Skeletal muscle satellite cell (primary cell): ENCODE measurements around the gene C16orf96.
"Not testable (repeated sequence)": the region's sequence is repeated elsewhere in the genome, so short reads cannot be mapped to it uniquely, and the experiment has no call there.

Experiments used
- H3K27me3 ChIP-seq: 2 replicates; pipeline ENCODE4 v1.7.0; 2013; ENCODE audit warnings: low read length; ENCODE audit not compliant: control insufficient read depth, insufficient read depth
- H3K36me3 ChIP-seq: 2 replicates; pipeline ENCODE4 v1.7.0; 2013; ENCODE audit warnings: mild to moderate bottlenecking, control low read depth, low read length; ENCODE audit not compliant: insufficient read depth
- H3K4me1 ChIP-seq: 2 replicates; pipeline ENCODE4 v1.7.0; 2013; ENCODE audit warnings: low read length; ENCODE audit not compliant: control insufficient read depth, insufficient read depth
- H3K4me2 ChIP-seq: 2 replicates; pipeline ENCODE4 v1.7.0; 2013; ENCODE audit warnings: mild to moderate bottlenecking, low read length
- H3K4me3 ChIP-seq: 2 replicates; pipeline ENCODE4 v1.7.0; 2013; ENCODE audit warnings: low read length
- H3K9ac ChIP-seq: 2 replicates; pipeline ENCODE4 v1.7.0; 2013; ENCODE audit warnings: mild to moderate bottlenecking, low read depth, low read length, moderate library complexity
- H3K9me3 ChIP-seq: replicated peaks from 2 replicates; pipeline ENCODE4 v1.7.0; 2013; ENCODE audit warnings: mild to moderate bottlenecking, control low read depth, low read length

C16orf96 gene

DNA sequence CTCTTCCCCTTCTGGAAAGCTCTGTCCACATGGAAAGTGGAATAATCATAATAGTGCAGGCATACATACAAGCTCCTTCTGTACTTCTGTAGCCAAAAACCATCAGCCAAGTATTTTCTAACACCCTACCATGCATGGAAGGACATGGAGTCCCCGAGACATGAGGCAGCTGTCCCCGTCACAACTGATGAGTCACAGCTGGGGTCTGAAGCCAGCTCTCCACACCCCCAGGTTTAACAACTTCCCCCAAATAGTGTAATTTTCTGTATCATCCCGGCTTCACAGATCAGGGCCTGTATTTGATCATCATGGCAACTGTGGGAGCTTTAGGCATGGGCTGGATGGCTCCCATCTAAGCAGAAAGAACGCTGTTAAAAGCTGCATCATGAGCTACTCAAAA, 16.6 kb downstream of the C16orf96 start:
- H3K9ac ChIP-seq, result no peak overlapping the region
- peaks cover 3% of the 10 kb centered on the region for H3K27me3 ChIP-seq
- no peaks in the 10 kb centered on the region for H3K36me3 ChIP-seq
- H3K4me1 ChIP-seq, result no peaks in the 10 kb centered on the region
- H3K9me3 ChIP-seq, result no peaks in the 10 kb centered on the region
- H3K4me2 ChIP-seq, result no peak overlapping the region
- no peak overlapping the region for H3K4me3 ChIP-seq

GRCh38 chr16:4573926-4574325, 17.8 kb downstream of the C16orf96 start:
- H3K4me3 ChIP-seq, H3K4me1 ChIP-seq, H3K9ac ChIP-seq, H3K4me2 ChIP-seq, H3K27me3 ChIP-seq, H3K36me3 ChIP-seq, H3K9me3 ChIP-seq: not testable (repeated sequence)

DNA sequence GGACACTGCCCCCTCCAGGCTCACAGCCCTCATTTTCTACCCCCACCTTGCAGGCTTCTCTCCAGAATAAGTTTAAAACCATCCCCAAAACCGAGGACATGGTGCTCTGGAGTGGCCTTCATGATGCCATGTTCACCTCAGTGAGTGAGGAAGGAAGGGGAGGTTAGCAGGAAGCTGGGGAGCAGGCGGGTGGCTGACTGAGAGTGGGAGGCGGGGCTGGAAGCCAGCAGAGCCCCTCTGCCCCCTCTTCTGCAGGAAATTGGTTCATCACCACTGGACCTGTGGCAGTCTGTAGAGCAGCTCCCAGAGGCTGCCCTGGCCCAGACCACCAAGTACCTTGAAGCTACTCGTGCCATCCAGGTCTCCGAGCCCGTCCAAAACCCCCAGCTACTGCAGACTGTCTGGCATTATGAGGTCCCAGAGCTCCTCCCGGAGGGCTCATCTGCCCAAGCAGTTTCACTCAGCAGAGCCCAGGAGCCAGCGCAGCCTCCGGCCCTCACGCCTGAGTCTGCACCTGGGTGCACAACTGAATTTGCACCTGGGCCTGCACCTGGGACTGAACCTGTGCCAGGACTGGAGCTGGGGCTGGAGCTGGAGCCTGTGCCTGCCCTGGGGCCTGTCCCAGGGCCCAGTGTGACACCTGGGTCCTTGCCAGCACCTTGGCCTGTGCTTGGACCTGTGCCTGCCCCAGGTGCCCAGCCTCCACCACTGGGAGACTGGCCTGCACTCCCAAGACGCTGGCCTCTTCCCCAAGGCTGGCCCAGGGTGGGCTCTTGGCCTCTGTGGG, 19.0 kb downstream of the C16orf96 start:
- H3K4me1 ChIP-seq, result no peaks in the 10 kb centered on the region
- no peaks in the 10 kb centered on the region for H3K9me3 ChIP-seq
- no peak overlapping the region for H3K4me2 ChIP-seq
- no peaks in the 10 kb centered on the region for H3K36me3 ChIP-seq
- H3K27me3 ChIP-seq, result no peaks in the 10 kb centered on the region
- H3K4me3 ChIP-seq, result no peak overlapping the region
- H3K9ac ChIP-seq, result no peak overlapping the region

- no peak overlapping the region for H3K9ac ChIP-seq
- no peaks in the 10 kb centered on the region for H3K27me3 ChIP-seq
- H3K36me3 ChIP-seq, result no peaks in the 10 kb centered on the region
- H3K4me2 ChIP-seq, result no peak overlapping the region
- H3K4me1 ChIP-seq, result peaks cover 4% of the 10 kb centered on the region
- no peaks in the 10 kb centered on the region for H3K9me3 ChIP-seq
- H3K4me3 ChIP-seq, result no peak overlapping the region
These were observed 19.9 kb downstream of the C16orf96 start for GRCh38 chr16:4576008-4576407.

- Histone ChIP-seq H3K27me3 (no peaks in the 10 kb centered on the region), H3K9ac (no peak overlapping the region), H3K9me3 (no peaks in the 10 kb centered on the region), H3K4me2 (no peak overlapping the region), H3K36me3 (no peaks in the 10 kb centered on the region), H3K4me3 (no peak overlapping the region), H3K4me1 (peaks cover 4% of the 10 kb centered on the region)
These were observed 22.9 kb downstream of the C16orf96 start for GRCh38 chr16:4578961-4579530.

DNA sequence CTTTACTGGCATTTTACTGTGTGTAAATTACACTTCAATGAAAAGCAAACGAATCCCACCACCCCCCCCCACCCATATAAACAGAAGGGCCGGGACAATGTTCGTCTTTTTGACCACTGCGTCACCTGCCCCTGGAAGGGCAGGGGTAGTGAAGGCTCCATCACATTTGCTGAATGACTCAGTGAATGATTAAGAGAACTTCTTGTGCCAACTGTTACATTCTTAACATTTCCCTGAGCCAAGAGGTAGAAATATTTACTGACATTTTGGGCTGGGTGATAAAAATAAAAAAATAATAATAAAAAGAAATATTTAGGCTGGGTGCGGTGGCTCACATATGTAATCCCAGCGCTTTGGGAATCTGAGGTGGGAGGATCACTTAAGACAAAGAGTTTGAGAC, 24.1 kb downstream of the C16orf96 start:
- Histone ChIP-seq H3K27me3 (no peaks in the 10 kb centered on the region), H3K4me1 (peaks cover 4% of the 10 kb centered on the region), H3K36me3 (no peaks in the 10 kb centered on the region), H3K9ac (no peak overlapping the region), H3K4me2 (peak overlapping the region; percentile 44), H3K9me3 (no peaks in the 10 kb centered on the region), H3K4me3 (no peak overlapping the region)

- Histone ChIP-seq H3K9me3 (peaks cover 9% of the 10 kb centered on the region), H3K4me1 (peaks cover 4% of the 10 kb centered on the region), H3K9ac (no peak overlapping the region), H3K4me3 (no peak overlapping the region), H3K36me3 (no peaks in the 10 kb centered on the region), H3K27me3 (peaks cover 17% of the 10 kb centered on the region), H3K4me2 (no peak overlapping the region)
These were observed 27.8 kb downstream of the C16orf96 start for GRCh38 chr16:4583906-4584305.

DNA sequence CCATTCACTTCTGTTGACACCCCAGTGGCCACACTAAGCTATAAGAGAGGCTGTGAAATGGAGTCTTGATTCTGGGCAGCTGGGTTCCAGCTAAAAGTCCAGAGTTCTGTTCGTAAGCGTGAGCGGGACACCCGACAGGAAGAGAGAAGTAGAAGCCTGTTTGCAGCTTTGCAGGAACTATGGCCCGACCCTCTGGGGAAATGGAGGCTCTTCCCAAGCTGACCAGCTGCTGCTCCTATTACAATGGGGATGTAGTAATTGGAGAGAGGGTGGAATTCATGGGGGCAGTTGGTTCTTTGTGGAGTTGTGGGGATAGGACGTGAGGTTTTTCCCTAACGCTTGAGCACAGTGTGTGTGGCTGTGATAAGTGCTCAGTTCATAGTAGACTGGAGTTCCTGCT, 30.2 kb downstream of the C16orf96 start:
- Histone ChIP-seq H3K9me3 (peaks cover 9% of the 10 kb centered on the region), H3K4me1 (no peaks in the 10 kb centered on the region), H3K36me3 (no peaks in the 10 kb centered on the region), H3K4me2 (no peak overlapping the region), H3K4me3 (no peak overlapping the region), H3K9ac (no peak overlapping the region), H3K27me3 (peaks cover 17% of the 10 kb centered on the region)

DNA sequence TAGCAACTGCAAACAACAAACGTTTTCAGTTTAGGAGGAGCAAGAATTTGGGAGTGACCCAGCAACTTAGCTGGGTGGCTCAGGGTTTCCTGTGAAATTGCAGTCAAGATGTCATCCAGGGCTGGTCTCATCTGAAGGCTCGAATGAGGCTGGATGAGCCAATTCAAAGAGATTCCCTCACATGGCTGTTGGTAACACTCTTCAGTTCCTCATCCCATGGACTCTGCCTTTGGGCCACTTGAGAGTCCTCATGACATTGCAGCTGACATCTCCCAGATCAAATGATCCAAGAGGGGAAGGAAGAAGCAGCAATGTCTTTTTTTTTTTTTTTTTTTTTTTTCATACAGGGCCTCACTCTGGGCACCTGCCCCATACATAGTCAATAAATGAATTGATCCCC, 32.2 kb downstream of the C16orf96 start:
- no peaks in the 10 kb centered on the region for H3K4me1 ChIP-seq
- peaks cover 17% of the 10 kb centered on the region for H3K27me3 ChIP-seq

GRCh38 chr16:4588961-4589360, 32.8 kb downstream of the C16orf96 start:
- no peak overlapping the region for H3K4me3 ChIP-seq
- no peak overlapping the region for H3K9ac ChIP-seq
- no peak overlapping the region for H3K4me2 ChIP-seq
- H3K4me1 ChIP-seq, result no peaks in the 10 kb centered on the region
- H3K27me3 ChIP-seq, result peaks cover 17% of the 10 kb centered on the region
- no peaks in the 10 kb centered on the region for H3K36me3 ChIP-seq
- H3K9me3 ChIP-seq, result peaks cover 9% of the 10 kb centered on the region

More for the DNA sequence above, 32.2 kb downstream of the C16orf96 start:
- Histone ChIP-seq H3K9me3 (peaks cover 9% of the 10 kb centered on the region), H3K36me3 (no peaks in the 10 kb centered on the region), H3K4me3 (no peak overlapping the region), H3K9ac (no peak overlapping the region), H3K4me2 (no peak overlapping the region)

DNA sequence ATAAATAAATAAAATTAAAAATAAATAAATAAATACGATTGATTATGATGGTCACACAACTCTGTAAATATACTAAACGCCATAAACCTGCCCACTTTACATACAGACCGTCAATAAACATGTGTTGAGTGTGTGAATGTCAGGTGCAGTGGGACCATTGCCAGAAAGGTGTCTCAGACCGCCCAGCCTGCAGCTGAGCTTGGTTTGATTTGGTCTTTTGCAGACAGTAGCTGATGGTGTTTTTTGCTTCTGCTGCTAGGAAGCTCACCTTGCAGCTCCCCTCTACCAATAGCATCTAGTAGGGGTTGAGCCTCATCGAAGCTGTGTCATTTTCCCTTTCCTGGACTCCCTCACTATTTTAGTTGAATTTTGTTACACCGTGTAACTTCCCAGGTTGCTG, 35.1 kb downstream of the C16orf96 start:
- Histone ChIP-seq H3K36me3 (no peaks in the 10 kb centered on the region), H3K9me3 (peaks cover 9% of the 10 kb centered on the region), H3K4me1 (no peaks in the 10 kb centered on the region), H3K4me3 (no peak overlapping the region), H3K9ac (no peak overlapping the region), H3K4me2 (no peak overlapping the region), H3K27me3 (peaks cover 16% of the 10 kb centered on the region)
